ENCODE measurements around the gene ZRSR2.
"Not testable (repeated sequence)": the region's sequence is repeated elsewhere in the genome, so short reads cannot be mapped to it uniquely, and the experiment has no call there.

The ZRSR2 gene

GRCh38 chrX:15755091-15755490 is 35.2 kb upstream of the ZRSR2 start:
- Histone ChIP-seq H3K9me3 (ENCODE audit: control insufficient read depth, insufficient read depth, low read length) (no peaks in the 10 kb centered on the region), H3K27ac (ENCODE audit: low read depth, low read length) (no peak overlapping the region), H3K27me3 (ENCODE audit: control insufficient read depth, insufficient read depth, low read length) (no peaks in the 10 kb centered on the region), H3K36me3 (ENCODE audit: control insufficient read depth, insufficient read depth, low read length) (no peaks in the 10 kb centered on the region), H3K4me1 (ENCODE audit: control insufficient read depth, insufficient read depth, low read length) (peaks cover 22% of the 10 kb centered on the region), H3K4me3 (ENCODE audit: low read depth, low read length) (no peak overlapping the region), H3K9ac (ENCODE audit: low read depth, low read length) (no peak overlapping the region)

GRCh38 chrX:15758140-15758539 is 32.1 kb upstream of the ZRSR2 start:
- Histone ChIP-seq H3K27ac (ENCODE audit: low read depth, low read length) (no peak overlapping the region), H3K27me3 (ENCODE audit: control insufficient read depth, insufficient read depth, low read length) (no peaks in the 10 kb centered on the region), H3K36me3 (ENCODE audit: control insufficient read depth, insufficient read depth, low read length) (no peaks in the 10 kb centered on the region), H3K4me3 (ENCODE audit: low read depth, low read length) (no peak overlapping the region), H3K4me1 (ENCODE audit: control insufficient read depth, insufficient read depth, low read length) (peaks cover 15% of the 10 kb centered on the region), H3K9me3 (ENCODE audit: control insufficient read depth, insufficient read depth, low read length) (no peaks in the 10 kb centered on the region), H3K9ac (ENCODE audit: low read depth, low read length) (no peak overlapping the region)

GRCh38 chrX:15759886-15760285 is 30.4 kb upstream of the ZRSR2 start:
- H3K4me1 ChIP-seq (ENCODE audit: control insufficient read depth, insufficient read depth, low read length); H3K27me3 ChIP-seq (ENCODE audit: control insufficient read depth, insufficient read depth, low read length); H3K9me3 ChIP-seq (ENCODE audit: control insufficient read depth, insufficient read depth, low read length); H3K27ac ChIP-seq (ENCODE audit: low read depth, low read length); H3K4me3 ChIP-seq (ENCODE audit: low read depth, low read length); H3K9ac ChIP-seq (ENCODE audit: low read depth, low read length); H3K36me3 ChIP-seq (ENCODE audit: control insufficient read depth, insufficient read depth, low read length): not testable (repeated sequence)

GRCh38 chrX:15761564-15762191 is 28.6 kb upstream of the ZRSR2 start:
- no peak overlapping the region for H3K9ac ChIP-seq (ENCODE audit: low read depth, low read length)
- no peaks in the 10 kb centered on the region for H3K27me3 ChIP-seq (ENCODE audit: control insufficient read depth, insufficient read depth, low read length)
- no peaks in the 10 kb centered on the region for H3K9me3 ChIP-seq (ENCODE audit: control insufficient read depth, insufficient read depth, low read length)
- H3K4me1 ChIP-seq (ENCODE audit: control insufficient read depth, insufficient read depth, low read length): peaks cover 8% of the 10 kb centered on the region; the same call in 1 of the 2 replicates
- no peak overlapping the region for H3K4me3 ChIP-seq (ENCODE audit: low read depth, low read length)
- no peak overlapping the region for H3K27ac ChIP-seq (ENCODE audit: low read depth, low read length)
- H3K36me3 ChIP-seq (ENCODE audit: control insufficient read depth, insufficient read depth, low read length): no peaks in the 10 kb centered on the region

- H3K4me3 ChIP-seq (ENCODE audit: low read depth, low read length): peak overlapping the region; percentile 4; the same call in 1 of the 2 replicates
- peaks cover 11% of the 10 kb centered on the region for H3K4me1 ChIP-seq (ENCODE audit: control insufficient read depth, insufficient read depth, low read length)
- H3K27me3 ChIP-seq (ENCODE audit: control insufficient read depth, insufficient read depth, low read length): no peaks in the 10 kb centered on the region
- peak overlapping the region; percentile 86 for H3K27ac ChIP-seq (ENCODE audit: low read depth, low read length)
- H3K36me3 ChIP-seq (ENCODE audit: control insufficient read depth, insufficient read depth, low read length): no peaks in the 10 kb centered on the region
- H3K9ac ChIP-seq (ENCODE audit: low read depth, low read length): no peak overlapping the region
- no peaks in the 10 kb centered on the region for H3K9me3 ChIP-seq (ENCODE audit: control insufficient read depth, insufficient read depth, low read length)
Measured at GRCh38 chrX:15769300-15769954, 20.9 kb upstream of the ZRSR2 start.

GRCh38 chrX:15781961-15782699 is 8.2 kb upstream of the ZRSR2 start:
- H3K4me1 ChIP-seq (ENCODE audit: control insufficient read depth, insufficient read depth, low read length): no peaks in the 10 kb centered on the region
- no peaks in the 10 kb centered on the region for H3K27me3 ChIP-seq (ENCODE audit: control insufficient read depth, insufficient read depth, low read length)
- H3K9ac ChIP-seq (ENCODE audit: low read depth, low read length): no peak overlapping the region
- H3K36me3 ChIP-seq (ENCODE audit: control insufficient read depth, insufficient read depth, low read length): peaks cover 22% of the 10 kb centered on the region
- no peak overlapping the region for H3K4me3 ChIP-seq (ENCODE audit: low read depth, low read length)
- H3K27ac ChIP-seq (ENCODE audit: low read depth, low read length): no peak overlapping the region
- H3K9me3 ChIP-seq (ENCODE audit: control insufficient read depth, insufficient read depth, low read length): no peaks in the 10 kb centered on the region

- Histone ChIP-seq H3K27me3 (ENCODE audit: control insufficient read depth, insufficient read depth, low read length) (no peaks in the 10 kb centered on the region), H3K9ac (ENCODE audit: low read depth, low read length) (no peak overlapping the region), H3K9me3 (ENCODE audit: control insufficient read depth, insufficient read depth, low read length) (no peaks in the 10 kb centered on the region), H3K4me3 (ENCODE audit: low read depth, low read length) (no peak overlapping the region), H3K4me1 (ENCODE audit: control insufficient read depth, insufficient read depth, low read length) (peaks cover 11% of the 10 kb centered on the region), H3K36me3 (ENCODE audit: control insufficient read depth, insufficient read depth, low read length) (peaks cover 12% of the 10 kb centered on the region), H3K27ac (ENCODE audit: low read depth, low read length) (no peak overlapping the region)
Measured at GRCh38 chrX:15785176-15785750, 5.0 kb upstream of the ZRSR2 start.

GRCh38 chrX:15786915-15787314 is 3.4 kb upstream of the ZRSR2 start:
- H3K36me3 ChIP-seq (ENCODE audit: control insufficient read depth, insufficient read depth, low read length): peaks cover 12% of the 10 kb centered on the region
- no peak overlapping the region for H3K9ac ChIP-seq (ENCODE audit: low read depth, low read length)
- H3K27ac ChIP-seq (ENCODE audit: low read depth, low read length): no peak overlapping the region
- H3K4me3 ChIP-seq (ENCODE audit: low read depth, low read length): no peak overlapping the region
- no peaks in the 10 kb centered on the region for H3K27me3 ChIP-seq (ENCODE audit: control insufficient read depth, insufficient read depth, low read length)
- H3K4me1 ChIP-seq (ENCODE audit: control insufficient read depth, insufficient read depth, low read length): peaks cover 11% of the 10 kb centered on the region
- H3K9me3 ChIP-seq (ENCODE audit: control insufficient read depth, insufficient read depth, low read length): no peaks in the 10 kb centered on the region

- Histone ChIP-seq H3K4me1 (ENCODE audit: control insufficient read depth, insufficient read depth, low read length) (peaks cover 11% of the 10 kb centered on the region), H3K9ac (ENCODE audit: low read depth, low read length) (peak overlapping the region; percentile 47), H3K4me3 (ENCODE audit: low read depth, low read length) (peak overlapping the region; percentile 82), H3K27ac (ENCODE audit: low read depth, low read length) (peak overlapping the region; percentile 67), H3K9me3 (ENCODE audit: control insufficient read depth, insufficient read depth, low read length) (no peaks in the 10 kb centered on the region), H3K36me3 (ENCODE audit: control insufficient read depth, insufficient read depth, low read length) (peaks cover 26% of the 10 kb centered on the region), H3K27me3 (ENCODE audit: control insufficient read depth, insufficient read depth, low read length) (no peaks in the 10 kb centered on the region)
Measured at GRCh38 chrX:15790769-15791290, 546 bp downstream of the ZRSR2 start.

- Histone ChIP-seq H3K4me3 (ENCODE audit: low read depth, low read length) (no peak overlapping the region), H3K27me3 (ENCODE audit: control insufficient read depth, insufficient read depth, low read length) (no peaks in the 10 kb centered on the region), H3K9ac (ENCODE audit: low read depth, low read length) (no peak overlapping the region), H3K4me1 (ENCODE audit: control insufficient read depth, insufficient read depth, low read length) (no peaks in the 10 kb centered on the region), H3K36me3 (ENCODE audit: control insufficient read depth, insufficient read depth, low read length) (peaks cover 56% of the 10 kb centered on the region), H3K27ac (ENCODE audit: low read depth, low read length) (no peak overlapping the region), H3K9me3 (ENCODE audit: control insufficient read depth, insufficient read depth, low read length) (no peaks in the 10 kb centered on the region)
Measured at GRCh38 chrX:15797707-15798106, 7.4 kb downstream of the ZRSR2 start.
